K562 (cell line): ENCODE data around the gene BCAS3. TPM values are rescaled to one million over a fixed set of nuclear protein-coding genes. Genes with fewer than 3 reads are reported as not detected.

Source experiments
- ELK3 ChIP-seq: fragments of 450-650 bp; formaldehyde crosslinking; IDR thresholded peaks from 2 replicates; pipeline ENCODE4 v1.4.0; 2020; ENCODE audit warnings: mild to moderate bottlenecking
- FOXJ2 ChIP-seq: fragments of 200-800 bp; sonication (Bioruptor generic); IDR thresholded peaks from 2 replicates; pipeline ENCODE4 v1.6.1; 2016; ENCODE audit warnings: missing genetic modification characterization, missing compliant biosample characterization
- GTF2A2 ChIP-seq: IDR thresholded peaks from 2 replicates; pipeline ENCODE4 v1.6.1; 2016; ENCODE audit warnings: mild to moderate bottlenecking, missing genetic modification characterization, missing compliant biosample characterization
- RCOR1 ChIP-seq, 2 experiments: IDR thresholded peaks; 2 replicates each; pipeline ENCODE4 v1.6.1; 2012; ENCODE audit warnings: low read depth in 2 of 2, low read length in 2 of 2, borderline replicate concordance in 1 of 2, improper control_type of control experiment in 1 of 2
- SMAD1 ChIP-seq: fragments of 150-350 bp; IDR thresholded peaks from 2 replicates; pipeline ENCODE4 v1.6.1; 2014; ENCODE audit warnings: low read length, low read depth; ENCODE audit not compliant: partially characterized antibody
- STAG1 ChIP-seq: sonication (generic); formaldehyde crosslinking; IDR thresholded peaks from 2 replicates; pipeline ENCODE4 v1.5.0; 2020; ENCODE audit warnings: missing genetic modification reagents, borderline replicate concordance
- TAF9B ChIP-seq: fragments of 450-650 bp; IDR thresholded peaks from 2 replicates; pipeline ENCODE4 v1.6.1; 2018; ENCODE audit warnings: mild to moderate bottlenecking; ENCODE audit not compliant: partially characterized antibody
- TARDBP ChIP-seq: fragments of 450-650 bp; IDR thresholded peaks from 2 replicates; pipeline ENCODE4 v1.6.1; 2016
- TCF15 ChIP-seq: fragments of 250-450 bp; sonication (Bioruptor Pico); IDR thresholded peaks from 2 replicates; pipeline ENCODE4 v1.8.0; 2022; ENCODE audit warnings: moderate library complexity, mild to moderate bottlenecking, inconsistent platforms
- TFAM ChIP-seq: fragments of 250-450 bp; sonication (Bioruptor Pico); conservative IDR thresholded peaks from 2 replicates; pipeline ENCODE4 v1.5.0; 2021; ENCODE audit warnings: mild to moderate bottlenecking, moderate library complexity
- THRAP3 ChIP-seq: fragments of 450-650 bp; IDR thresholded peaks from 2 replicates; pipeline ENCODE4 v1.6.1; 2016; ENCODE audit warnings: mild to moderate bottlenecking, inconsistent platforms, borderline replicate concordance
- ZFPM2 ChIP-seq: fragments of 250-450 bp; sonication (Bioruptor Pico); IDR thresholded peaks from 2 replicates; pipeline ENCODE4 v1.5.1; 2022; ENCODE audit warnings: mild to moderate bottlenecking
- ZNF133 ChIP-seq: fragments of 250-450 bp; sonication (Bioruptor Pico); IDR thresholded peaks from 2 replicates; pipeline ENCODE4 v1.4.0; 2020; ENCODE audit warnings: mild to moderate bottlenecking
- ZNF668 ChIP-seq: fragments of 250-450 bp; sonication (Bioruptor Pico); IDR thresholded peaks from 2 replicates; pipeline ENCODE4 v1.8.0; 2022; ENCODE audit warnings: mild to moderate bottlenecking, inconsistent platforms
- ZNF696 ChIP-seq: fragments of 250-450 bp; sonication (Bioruptor Pico); conservative IDR thresholded peaks from 2 replicates; pipeline ENCODE4 v1.4.0; 2020; ENCODE audit warnings: mild to moderate bottlenecking, moderate library complexity
- polyA plus RNA-seq, 8 experiments: library from polyadenylated mRNA; depleted of rRNA in 4 of 8; stranded (reverse) in 5 of 8; unstranded in 3 of 8; fragments of >200 nt; fragmentation: Nextera tagmentation in 2 of 8; fragmentation: Illumina TruSeq in 1 of 8; extraction: Ambion mirVana in 2 of 8; extraction: Trizol in 1 of 8; gene quantifications; 2 replicates each; pipeline versions ENCODE4 v1.2.1 to v1.2.3, GENCODE V29; 2011 to 2014; ENCODE audit warnings: inconsistent platforms in 1 of 8, missing spikeins in 1 of 8
- total RNA-seq, 7 experiments: library from RNA; depleted of rRNA in 6 of 7; stranded (reverse); fragments of >200 nt in 6 of 7; fragmentation: Illumina TruSeq in 2 of 7; extraction: Trizol in 2 of 7; gene quantifications; 2 replicates each; pipeline versions ENCODE4 v1.2.1 to v1.2.3, GENCODE V29; 2011 to 2021; ENCODE audit warnings: low replicate concordance in 1 of 7
- TF ChIP-seq, protein P1 (sequence below): fragments of 450-650 bp; IDR thresholded peaks from 2 replicates; pipeline ENCODE4 v1.6.1; 2016; ENCODE audit warnings: mild to moderate bottlenecking, moderate library complexity

The BCAS3 gene
- total and polyA plus RNA-seq, 9 of the 15 experiments (the other 6 are each of a cell fraction or from before 2014, with no cell fraction given): 1.9 to 5.5 (median 3.5) TPM

DNA sequence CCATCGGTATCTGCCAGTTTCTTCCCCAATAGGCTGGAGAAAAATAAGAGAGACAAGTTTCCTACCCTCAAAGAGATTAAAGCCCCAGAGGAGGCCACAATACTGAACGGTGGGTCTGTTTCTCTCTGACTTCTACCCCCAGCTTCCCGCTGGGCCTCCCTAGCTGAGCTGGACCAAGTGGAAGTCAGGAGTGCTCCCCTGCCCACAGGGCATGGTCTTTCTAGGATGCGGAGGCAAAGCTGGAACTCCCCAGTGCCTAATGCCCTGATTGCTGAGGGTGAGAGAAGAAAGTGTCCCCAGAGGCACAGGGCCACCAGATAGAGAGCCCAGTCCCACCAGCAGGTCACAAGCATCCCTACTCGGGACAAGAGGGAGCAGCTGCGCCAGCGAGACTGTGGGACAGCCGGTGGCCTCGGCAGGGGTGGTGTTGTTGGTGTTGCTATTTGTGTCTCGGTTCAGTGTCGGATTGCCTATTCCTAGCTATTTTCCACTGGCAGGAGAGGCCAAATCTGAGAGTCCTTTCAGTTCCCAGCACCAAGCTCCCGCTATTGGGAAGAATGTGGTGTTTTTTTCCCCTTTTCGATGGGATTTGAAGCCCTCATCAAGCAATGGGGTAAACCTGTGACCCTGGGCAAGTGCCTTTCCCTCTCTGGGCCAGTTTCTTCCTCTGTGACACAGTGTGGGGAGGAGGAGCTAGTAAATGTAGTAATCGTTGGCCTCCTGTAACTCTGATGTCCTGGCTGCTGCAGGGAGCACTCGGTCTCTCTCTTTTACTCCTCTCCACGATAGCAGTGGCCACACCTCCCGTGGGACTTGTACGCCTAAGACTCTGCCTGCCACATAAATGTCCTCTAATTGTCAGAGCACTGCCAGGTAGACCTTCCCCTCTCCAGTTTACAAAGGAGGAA is 699.5 kb downstream of the BCAS3 start (continued):
- TF ChIP-seq, protein P1, sequence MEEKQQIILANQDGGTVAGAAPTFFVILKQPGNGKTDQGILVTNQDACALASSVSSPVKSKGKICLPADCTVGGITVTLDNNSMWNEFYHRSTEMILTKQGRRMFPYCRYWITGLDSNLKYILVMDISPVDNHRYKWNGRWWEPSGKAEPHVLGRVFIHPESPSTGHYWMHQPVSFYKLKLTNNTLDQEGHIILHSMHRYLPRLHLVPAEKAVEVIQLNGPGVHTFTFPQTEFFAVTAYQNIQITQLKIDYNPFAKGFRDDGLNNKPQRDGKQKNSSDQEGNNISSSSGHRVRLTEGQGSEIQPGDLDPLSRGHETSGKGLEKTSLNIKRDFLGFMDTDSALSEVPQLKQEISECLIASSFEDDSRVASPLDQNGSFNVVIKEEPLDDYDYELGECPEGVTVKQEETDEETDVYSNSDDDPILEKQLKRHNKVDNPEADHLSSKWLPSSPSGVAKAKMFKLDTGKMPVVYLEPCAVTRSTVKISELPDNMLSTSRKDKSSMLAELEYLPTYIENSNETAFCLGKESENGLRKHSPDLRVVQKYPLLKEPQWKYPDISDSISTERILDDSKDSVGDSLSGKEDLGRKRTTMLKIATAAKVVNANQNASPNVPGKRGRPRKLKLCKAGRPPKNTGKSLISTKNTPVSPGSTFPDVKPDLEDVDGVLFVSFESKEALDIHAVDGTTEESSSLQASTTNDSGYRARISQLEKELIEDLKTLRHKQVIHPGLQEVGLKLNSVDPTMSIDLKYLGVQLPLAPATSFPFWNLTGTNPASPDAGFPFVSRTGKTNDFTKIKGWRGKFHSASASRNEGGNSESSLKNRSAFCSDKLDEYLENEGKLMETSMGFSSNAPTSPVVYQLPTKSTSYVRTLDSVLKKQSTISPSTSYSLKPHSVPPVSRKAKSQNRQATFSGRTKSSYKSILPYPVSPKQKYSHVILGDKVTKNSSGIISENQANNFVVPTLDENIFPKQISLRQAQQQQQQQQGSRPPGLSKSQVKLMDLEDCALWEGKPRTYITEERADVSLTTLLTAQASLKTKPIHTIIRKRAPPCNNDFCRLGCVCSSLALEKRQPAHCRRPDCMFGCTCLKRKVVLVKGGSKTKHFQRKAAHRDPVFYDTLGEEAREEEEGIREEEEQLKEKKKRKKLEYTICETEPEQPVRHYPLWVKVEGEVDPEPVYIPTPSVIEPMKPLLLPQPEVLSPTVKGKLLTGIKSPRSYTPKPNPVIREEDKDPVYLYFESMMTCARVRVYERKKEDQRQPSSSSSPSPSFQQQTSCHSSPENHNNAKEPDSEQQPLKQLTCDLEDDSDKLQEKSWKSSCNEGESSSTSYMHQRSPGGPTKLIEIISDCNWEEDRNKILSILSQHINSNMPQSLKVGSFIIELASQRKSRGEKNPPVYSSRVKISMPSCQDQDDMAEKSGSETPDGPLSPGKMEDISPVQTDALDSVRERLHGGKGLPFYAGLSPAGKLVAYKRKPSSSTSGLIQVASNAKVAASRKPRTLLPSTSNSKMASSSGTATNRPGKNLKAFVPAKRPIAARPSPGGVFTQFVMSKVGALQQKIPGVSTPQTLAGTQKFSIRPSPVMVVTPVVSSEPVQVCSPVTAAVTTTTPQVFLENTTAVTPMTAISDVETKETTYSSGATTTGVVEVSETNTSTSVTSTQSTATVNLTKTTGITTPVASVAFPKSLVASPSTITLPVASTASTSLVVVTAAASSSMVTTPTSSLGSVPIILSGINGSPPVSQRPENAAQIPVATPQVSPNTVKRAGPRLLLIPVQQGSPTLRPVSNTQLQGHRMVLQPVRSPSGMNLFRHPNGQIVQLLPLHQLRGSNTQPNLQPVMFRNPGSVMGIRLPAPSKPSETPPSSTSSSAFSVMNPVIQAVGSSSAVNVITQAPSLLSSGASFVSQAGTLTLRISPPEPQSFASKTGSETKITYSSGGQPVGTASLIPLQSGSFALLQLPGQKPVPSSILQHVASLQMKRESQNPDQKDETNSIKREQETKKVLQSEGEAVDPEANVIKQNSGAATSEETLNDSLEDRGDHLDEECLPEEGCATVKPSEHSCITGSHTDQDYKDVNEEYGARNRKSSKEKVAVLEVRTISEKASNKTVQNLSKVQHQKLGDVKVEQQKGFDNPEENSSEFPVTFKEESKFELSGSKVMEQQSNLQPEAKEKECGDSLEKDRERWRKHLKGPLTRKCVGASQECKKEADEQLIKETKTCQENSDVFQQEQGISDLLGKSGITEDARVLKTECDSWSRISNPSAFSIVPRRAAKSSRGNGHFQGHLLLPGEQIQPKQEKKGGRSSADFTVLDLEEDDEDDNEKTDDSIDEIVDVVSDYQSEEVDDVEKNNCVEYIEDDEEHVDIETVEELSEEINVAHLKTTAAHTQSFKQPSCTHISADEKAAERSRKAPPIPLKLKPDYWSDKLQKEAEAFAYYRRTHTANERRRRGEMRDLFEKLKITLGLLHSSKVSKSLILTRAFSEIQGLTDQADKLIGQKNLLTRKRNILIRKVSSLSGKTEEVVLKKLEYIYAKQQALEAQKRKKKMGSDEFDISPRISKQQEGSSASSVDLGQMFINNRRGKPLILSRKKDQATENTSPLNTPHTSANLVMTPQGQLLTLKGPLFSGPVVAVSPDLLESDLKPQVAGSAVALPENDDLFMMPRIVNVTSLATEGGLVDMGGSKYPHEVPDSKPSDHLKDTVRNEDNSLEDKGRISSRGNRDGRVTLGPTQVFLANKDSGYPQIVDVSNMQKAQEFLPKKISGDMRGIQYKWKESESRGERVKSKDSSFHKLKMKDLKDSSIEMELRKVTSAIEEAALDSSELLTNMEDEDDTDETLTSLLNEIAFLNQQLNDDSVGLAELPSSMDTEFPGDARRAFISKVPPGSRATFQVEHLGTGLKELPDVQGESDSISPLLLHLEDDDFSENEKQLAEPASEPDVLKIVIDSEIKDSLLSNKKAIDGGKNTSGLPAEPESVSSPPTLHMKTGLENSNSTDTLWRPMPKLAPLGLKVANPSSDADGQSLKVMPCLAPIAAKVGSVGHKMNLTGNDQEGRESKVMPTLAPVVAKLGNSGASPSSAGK: no peak
- TF ChIP-seq ZNF133 (CRISPR knock-in tag) (no peak), FOXJ2 (tag) (no peak), TAF9B (no peak), ZNF668 (CRISPR knock-in tag) (no peak), ELK3 (no peak), THRAP3 (no peak), STAG1 (CRISPR knock-in tag) (no peak), TFAM (CRISPR knock-in tag) (no peak), RCOR1 (IDR thresholded peaks at IDR 0.05; ENCODE audit: borderline replicate concordance in 1 of 2, low read depth in 2 of 2, low read length in 2 of 2) (no peak), ZNF696 (CRISPR knock-in tag) (no peak), GTF2A2 (tag) (no peak), TCF15 (no peak), SMAD1 (no peak), ZFPM2 (CRISPR knock-in tag) (no peak), TARDBP (no peak)
